ENCODE measurements around the gene SYT15.
"Not testable (repeated sequence)": the region's sequence is repeated elsewhere in the genome, so short reads cannot be mapped to it uniquely, and the experiment has no call there.

SYT15 gene

DNA sequence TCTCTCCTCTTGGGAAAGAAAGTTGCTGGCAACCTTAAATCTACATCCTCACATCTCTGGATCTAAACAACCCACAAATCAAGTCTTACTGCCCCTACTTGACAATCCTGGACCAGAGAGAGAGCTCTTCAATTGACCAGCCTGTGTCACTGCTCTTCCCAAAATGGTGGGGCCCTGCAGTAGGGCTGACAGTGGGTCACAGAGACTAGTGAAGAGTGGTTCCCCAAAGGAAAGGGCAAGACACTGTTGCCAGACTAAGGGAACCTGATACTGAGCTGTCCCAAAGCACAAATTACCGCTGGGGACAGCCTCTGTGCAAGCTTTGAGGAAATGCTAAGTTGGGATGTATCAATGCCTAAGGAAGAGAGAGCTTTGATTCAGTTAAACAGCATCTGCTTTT is 18.0 kb upstream of the SYT15 start:
- H3K27me3 ChIP-seq (ENCODE audit: insufficient read depth, low read length), result peaks cover 44% of the 10 kb centered on the region
- H3K9me3 ChIP-seq (ENCODE audit: insufficient read depth, low read depth, low read length), result no peaks in the 10 kb centered on the region
- H3K4me3 ChIP-seq (ENCODE audit: low read length), result no peak overlapping the region
- no peaks in the 10 kb centered on the region for H3K4me1 ChIP-seq (ENCODE audit: insufficient read depth, low read length)
- no peaks in the 10 kb centered on the region for H3K36me3 ChIP-seq (ENCODE audit: insufficient read depth, low read depth, low read length)
- H3K9ac ChIP-seq (ENCODE audit: low read depth, low read length), result no peak overlapping the region
- no peak overlapping the region for H3K27ac ChIP-seq (ENCODE audit: low read length)

DNA sequence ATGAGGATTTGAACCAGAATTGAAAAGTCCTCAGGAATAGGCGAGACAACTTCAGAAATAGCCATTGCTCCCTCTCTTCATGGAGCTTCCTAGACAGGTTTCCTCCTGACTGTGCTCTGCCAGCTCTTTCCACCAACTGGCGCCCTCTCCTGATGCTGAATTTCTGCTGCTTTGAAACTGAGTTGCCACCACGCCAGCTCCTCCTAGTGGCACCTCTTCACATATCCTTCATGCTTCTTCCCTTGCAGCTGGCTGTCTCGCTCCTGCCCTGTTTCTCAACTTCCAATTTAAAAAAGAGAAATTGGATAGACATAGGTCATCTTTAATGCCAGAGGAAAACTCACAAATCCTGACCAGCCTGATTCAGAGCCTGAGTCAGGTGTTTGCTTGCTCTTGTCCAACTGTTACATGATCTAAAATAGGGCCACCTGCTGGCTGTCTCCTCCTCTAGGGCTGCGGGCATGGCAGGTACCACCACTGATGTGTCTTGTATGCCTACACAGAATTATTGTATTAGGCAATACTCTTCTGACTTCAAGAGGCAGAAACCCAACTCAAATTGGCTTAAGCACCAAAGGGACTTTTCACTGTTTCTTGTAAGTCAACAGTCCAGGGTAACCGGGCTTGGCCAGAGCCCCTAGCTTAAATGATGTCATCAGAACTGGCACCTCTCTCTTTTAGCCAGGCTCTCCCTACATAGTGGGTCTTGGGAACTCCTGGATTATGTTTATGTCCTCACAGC is 13.2 kb upstream of the SYT15 start:
- not testable (repeated sequence) for H3K4me3 ChIP-seq (ENCODE audit: low read length); H3K27ac ChIP-seq (ENCODE audit: low read length); H3K9me3 ChIP-seq (ENCODE audit: insufficient read depth, low read depth, low read length); H3K4me1 ChIP-seq (ENCODE audit: insufficient read depth, low read length); H3K9ac ChIP-seq (ENCODE audit: low read depth, low read length); H3K36me3 ChIP-seq (ENCODE audit: insufficient read depth, low read depth, low read length); H3K27me3 ChIP-seq (ENCODE audit: insufficient read depth, low read length)

DNA sequence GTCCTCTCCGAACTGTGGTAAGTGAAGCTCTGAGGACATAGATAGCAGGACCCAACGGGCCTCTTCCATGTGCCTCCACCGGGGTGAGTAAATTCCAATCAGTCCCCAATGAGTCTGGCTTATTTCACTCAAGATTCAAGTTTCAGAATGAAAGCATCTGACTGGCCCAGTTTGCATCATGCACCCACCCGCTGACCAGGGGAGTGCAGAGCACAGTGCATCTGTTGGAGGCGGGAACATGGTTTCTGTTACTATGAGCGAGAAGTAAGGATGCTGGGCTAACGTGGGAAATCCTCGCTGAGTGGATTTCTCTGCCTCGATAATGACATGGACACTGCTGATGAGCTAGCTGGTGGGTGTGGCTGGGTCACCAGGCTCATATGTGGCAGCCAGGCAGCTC is 11.8 kb upstream of the SYT15 start:
- H3K27me3 ChIP-seq (ENCODE audit: insufficient read depth, low read length); H3K4me1 ChIP-seq (ENCODE audit: insufficient read depth, low read length); H3K9me3 ChIP-seq (ENCODE audit: insufficient read depth, low read depth, low read length); H3K36me3 ChIP-seq (ENCODE audit: insufficient read depth, low read depth, low read length); H3K9ac ChIP-seq (ENCODE audit: low read depth, low read length); H3K4me3 ChIP-seq (ENCODE audit: low read length); H3K27ac ChIP-seq (ENCODE audit: low read length): not testable (repeated sequence)

DNA sequence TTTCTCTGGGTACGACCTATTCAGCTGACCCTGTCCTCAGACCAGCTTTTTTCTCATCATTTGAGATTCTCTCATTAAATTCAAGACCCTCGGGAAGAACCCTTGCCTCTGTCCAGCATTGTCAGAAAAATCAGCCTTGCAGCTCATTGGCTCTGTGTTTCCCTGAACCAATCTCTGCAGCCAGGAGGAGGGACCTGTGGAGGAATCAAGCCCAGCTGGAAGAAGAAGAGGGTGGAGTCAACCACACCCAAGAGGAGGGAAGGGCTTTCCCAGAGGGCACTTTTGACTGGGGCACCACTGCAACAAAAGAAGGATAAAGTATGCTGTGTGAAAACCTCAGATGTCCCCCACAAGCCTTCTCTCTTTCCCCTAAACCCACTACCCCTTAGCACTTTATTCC is 8.3 kb upstream of the SYT15 start:
- H3K27ac ChIP-seq (ENCODE audit: low read length); H3K9ac ChIP-seq (ENCODE audit: low read depth, low read length); H3K27me3 ChIP-seq (ENCODE audit: insufficient read depth, low read length); H3K4me3 ChIP-seq (ENCODE audit: low read length); H3K36me3 ChIP-seq (ENCODE audit: insufficient read depth, low read depth, low read length); H3K9me3 ChIP-seq (ENCODE audit: insufficient read depth, low read depth, low read length); H3K4me1 ChIP-seq (ENCODE audit: insufficient read depth, low read length): not testable (repeated sequence)

DNA sequence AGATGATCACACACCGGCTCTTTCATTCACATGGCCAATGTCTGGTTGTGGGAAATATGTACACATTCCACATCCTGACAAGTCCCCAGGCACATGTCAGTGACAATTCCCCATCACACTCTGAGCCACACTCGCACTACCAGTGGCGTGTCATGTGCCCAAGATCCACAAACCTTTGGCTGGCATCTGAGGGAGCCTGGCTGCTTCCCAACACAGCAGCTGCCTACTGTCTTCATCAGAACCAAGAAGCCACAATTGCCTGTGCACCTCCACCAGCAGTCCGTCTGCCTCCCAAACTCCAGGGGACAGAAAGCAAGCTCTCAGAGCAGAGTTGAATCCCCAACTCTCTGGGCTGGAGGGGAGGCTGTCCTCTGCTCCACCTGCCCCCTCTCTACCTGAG is 6.2 kb upstream of the SYT15 start:
- H3K4me1 ChIP-seq (ENCODE audit: insufficient read depth, low read length); H3K9ac ChIP-seq (ENCODE audit: low read depth, low read length); H3K27me3 ChIP-seq (ENCODE audit: insufficient read depth, low read length); H3K27ac ChIP-seq (ENCODE audit: low read length); H3K9me3 ChIP-seq (ENCODE audit: insufficient read depth, low read depth, low read length); H3K4me3 ChIP-seq (ENCODE audit: low read length); H3K36me3 ChIP-seq (ENCODE audit: insufficient read depth, low read depth, low read length): not testable (repeated sequence)

DNA sequence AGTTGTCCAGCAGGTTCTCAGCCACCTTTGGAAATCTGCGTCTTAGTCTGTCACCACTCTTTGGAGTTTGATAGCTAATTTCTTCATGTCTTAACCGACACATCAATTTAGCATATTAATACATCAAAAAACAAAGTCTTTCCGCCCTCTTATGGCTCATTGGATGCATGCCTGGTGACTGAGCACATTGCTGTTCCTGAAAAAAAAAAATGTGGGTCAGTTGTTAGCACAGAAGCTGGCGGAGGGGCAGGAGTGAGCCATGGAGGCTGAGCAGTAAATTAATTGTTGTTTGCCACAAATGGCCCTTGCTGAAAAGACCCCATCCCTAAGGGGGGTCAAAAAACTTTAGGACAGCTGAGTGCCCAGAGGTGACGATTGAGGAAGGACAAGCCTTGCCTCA is 5.6 kb upstream of the SYT15 start:
- not testable (repeated sequence) for H3K36me3 ChIP-seq (ENCODE audit: insufficient read depth, low read depth, low read length); H3K27ac ChIP-seq (ENCODE audit: low read length); H3K9me3 ChIP-seq (ENCODE audit: insufficient read depth, low read depth, low read length); H3K27me3 ChIP-seq (ENCODE audit: insufficient read depth, low read length); H3K4me1 ChIP-seq (ENCODE audit: insufficient read depth, low read length); H3K4me3 ChIP-seq (ENCODE audit: low read length); H3K9ac ChIP-seq (ENCODE audit: low read depth, low read length)

DNA sequence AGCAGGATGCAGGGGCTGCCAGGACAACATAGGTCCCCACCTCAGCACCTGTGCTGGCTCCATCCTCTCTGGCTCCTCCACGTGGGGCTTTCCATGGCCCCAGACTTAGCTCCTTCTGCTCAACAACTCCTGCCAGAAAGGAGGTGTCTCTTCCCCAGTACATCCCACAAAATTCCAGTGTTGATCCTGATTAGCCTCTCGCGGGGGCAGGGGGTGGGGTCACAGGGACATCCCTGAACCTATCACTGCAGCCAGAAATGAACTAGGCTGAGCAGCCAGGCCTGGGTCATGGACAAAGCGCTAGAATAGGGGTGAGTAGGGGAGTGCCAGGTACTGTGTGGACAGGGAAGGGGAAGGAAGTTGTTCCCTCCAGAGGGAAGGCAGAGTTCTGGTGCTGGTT is 5.0 kb upstream of the SYT15 start:
- H3K27ac ChIP-seq (ENCODE audit: low read length); H3K36me3 ChIP-seq (ENCODE audit: insufficient read depth, low read depth, low read length); H3K4me1 ChIP-seq (ENCODE audit: insufficient read depth, low read length); H3K4me3 ChIP-seq (ENCODE audit: low read length); H3K9ac ChIP-seq (ENCODE audit: low read depth, low read length); H3K9me3 ChIP-seq (ENCODE audit: insufficient read depth, low read depth, low read length): not testable (repeated sequence)
- H3K27me3 ChIP-seq (ENCODE audit: insufficient read depth, low read length), result peaks cover 12% of the 10 kb centered on the region

DNA sequence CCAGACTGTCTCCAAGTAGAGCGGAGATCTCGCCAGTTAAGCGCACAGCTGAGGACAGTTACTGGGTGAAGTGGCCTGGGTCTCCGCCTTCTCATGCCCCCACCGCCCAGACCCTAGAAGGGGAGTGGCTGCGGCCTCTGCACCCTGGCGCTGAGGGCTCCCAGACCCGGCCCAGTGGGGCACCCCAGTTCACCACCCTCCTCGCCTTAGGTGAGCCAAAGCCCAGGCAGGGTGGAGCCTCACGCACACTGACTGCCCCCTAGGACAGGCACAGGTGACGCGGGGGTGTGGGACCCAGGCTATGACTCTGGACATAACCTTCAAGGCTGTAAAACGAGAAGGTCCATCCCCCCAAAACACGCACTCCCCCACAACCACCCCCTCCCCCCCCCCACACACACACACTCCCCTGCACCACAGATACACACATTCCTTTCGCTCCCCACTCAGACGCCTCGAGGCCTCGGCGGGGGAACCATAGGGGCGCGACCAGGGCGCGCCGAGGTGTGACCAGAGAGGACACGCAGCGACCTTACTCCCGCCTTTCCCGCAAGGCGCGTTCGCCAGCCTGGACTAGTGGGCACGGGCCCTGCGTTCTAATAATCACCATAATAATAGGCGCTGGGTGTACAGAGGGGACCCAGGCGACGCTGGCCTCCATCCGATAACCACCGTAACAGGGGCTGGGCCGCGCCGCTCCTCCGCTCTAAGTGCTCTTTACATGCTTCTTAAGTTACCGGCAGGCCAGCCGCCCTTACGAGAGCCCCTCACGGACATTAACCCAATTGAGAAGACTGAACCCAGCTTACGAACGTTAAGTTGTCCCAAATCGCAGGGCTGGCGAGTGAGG is 1.1 kb upstream of the SYT15 start:
- H3K9ac ChIP-seq (ENCODE audit: low read depth, low read length); H3K36me3 ChIP-seq (ENCODE audit: insufficient read depth, low read depth, low read length); H3K4me1 ChIP-seq (ENCODE audit: insufficient read depth, low read length); H3K27ac ChIP-seq (ENCODE audit: low read length); H3K9me3 ChIP-seq (ENCODE audit: insufficient read depth, low read depth, low read length): not testable (repeated sequence)
- H3K27me3 ChIP-seq (ENCODE audit: insufficient read depth, low read length), result peaks cover 12% of the 10 kb centered on the region
- peak overlapping the region; percentile 22; the same call in 1 of the 2 replicates for H3K4me3 ChIP-seq (ENCODE audit: low read length)

DNA sequence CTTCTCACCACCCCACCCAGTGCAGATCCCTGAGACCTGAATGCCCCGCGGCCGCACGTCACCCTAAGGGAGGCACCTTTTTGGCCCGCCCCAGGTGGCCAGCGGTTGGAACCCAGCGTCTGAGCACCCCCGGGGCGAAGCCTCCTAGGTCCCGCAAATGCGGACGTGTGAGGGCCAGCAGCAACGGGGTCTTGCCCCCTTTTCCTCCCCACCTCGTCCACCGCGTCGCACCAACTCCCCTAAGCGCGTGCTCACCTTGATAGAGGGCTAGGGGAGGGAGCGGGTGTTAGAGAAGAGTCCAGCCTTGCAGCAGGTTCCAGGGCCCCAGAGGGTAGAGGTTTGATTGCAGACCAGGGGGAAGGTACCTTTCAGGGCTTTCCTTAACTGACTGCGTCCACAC is 450 bp downstream of the SYT15 start:
- not testable (repeated sequence) for H3K9ac ChIP-seq (ENCODE audit: low read depth, low read length); H3K36me3 ChIP-seq (ENCODE audit: insufficient read depth, low read depth, low read length); H3K4me1 ChIP-seq (ENCODE audit: insufficient read depth, low read length); H3K27ac ChIP-seq (ENCODE audit: low read length); H3K9me3 ChIP-seq (ENCODE audit: insufficient read depth, low read depth, low read length); H3K4me3 ChIP-seq (ENCODE audit: low read length)
- peaks cover 12% of the 10 kb centered on the region for H3K27me3 ChIP-seq (ENCODE audit: insufficient read depth, low read length)

DNA sequence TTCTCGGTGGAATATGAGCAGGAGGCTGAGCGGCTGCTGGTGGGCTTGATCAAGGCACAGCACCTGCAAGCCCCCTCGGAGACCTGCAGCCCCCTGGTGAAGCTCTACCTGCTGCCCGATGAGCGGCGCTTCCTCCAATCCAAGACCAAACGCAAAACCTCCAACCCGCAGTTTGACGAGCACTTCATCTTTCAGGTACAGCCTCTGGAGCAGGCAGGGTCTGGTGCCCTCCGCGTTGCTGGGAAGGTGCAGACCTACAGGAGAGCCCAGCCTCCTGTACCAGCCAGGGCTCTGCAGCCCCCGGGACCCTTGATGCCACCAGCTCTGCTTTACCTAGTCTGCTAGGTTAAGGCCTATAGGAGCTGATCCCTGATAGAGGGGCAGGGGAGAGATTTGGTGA is 3.1 kb downstream of the SYT15 start:
- H3K36me3 ChIP-seq (ENCODE audit: insufficient read depth, low read depth, low read length); H3K4me3 ChIP-seq (ENCODE audit: low read length); H3K9ac ChIP-seq (ENCODE audit: low read depth, low read length); H3K27ac ChIP-seq (ENCODE audit: low read length); H3K9me3 ChIP-seq (ENCODE audit: insufficient read depth, low read depth, low read length); H3K4me1 ChIP-seq (ENCODE audit: insufficient read depth, low read length): not testable (repeated sequence)
- H3K27me3 ChIP-seq (ENCODE audit: insufficient read depth, low read length), result peaks cover 12% of the 10 kb centered on the region

DNA sequence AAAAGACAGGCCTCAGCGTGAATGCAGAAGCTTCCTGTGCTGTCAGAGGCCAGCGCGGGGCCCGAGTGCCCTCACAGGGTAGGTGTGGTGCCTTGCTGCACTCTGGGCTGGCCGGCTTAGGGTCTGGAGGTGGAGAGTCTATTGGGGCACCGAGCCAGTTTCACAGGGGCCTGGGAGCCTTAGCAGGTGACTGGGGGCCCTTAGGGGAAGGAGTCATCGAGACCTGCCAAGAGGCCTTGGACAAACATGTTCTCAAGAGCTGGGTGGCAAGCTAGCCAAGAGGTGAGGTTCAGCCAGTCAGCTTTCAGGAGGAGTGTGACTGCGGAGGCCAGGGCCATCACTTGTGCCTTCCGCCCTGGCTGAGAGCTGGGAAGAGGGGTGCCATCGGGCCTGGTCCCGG is 3.6 kb downstream of the SYT15 start:
- not testable (repeated sequence) for H3K27ac ChIP-seq (ENCODE audit: low read length); H3K36me3 ChIP-seq (ENCODE audit: insufficient read depth, low read depth, low read length); H3K9me3 ChIP-seq (ENCODE audit: insufficient read depth, low read depth, low read length); H3K4me1 ChIP-seq (ENCODE audit: insufficient read depth, low read length); H3K9ac ChIP-seq (ENCODE audit: low read depth, low read length); H3K4me3 ChIP-seq (ENCODE audit: low read length)
- peaks cover 12% of the 10 kb centered on the region for H3K27me3 ChIP-seq (ENCODE audit: insufficient read depth, low read length)

DNA sequence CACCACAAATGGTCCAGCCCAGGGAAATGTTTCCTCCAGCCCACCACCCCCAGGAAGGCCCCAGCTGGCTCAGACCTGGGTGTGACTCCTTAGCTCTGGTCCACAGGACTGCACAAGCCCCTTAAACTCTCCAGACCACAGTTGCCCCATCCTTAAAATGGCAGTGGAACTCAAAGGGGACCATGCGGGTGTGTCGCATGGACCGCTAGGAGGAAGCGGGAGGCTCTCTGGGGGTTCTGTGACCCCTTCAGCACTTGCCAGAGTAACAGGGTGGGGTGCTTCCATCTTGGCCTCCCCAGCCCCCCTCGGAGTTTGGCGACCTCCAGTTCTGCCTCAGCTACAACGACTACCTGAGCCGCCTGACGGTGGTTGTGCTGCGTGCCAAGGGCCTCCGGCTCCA is 5.3 kb downstream of the SYT15 start:
- not testable (repeated sequence) for H3K9ac ChIP-seq (ENCODE audit: low read depth, low read length); H3K4me1 ChIP-seq (ENCODE audit: insufficient read depth, low read length); H3K36me3 ChIP-seq (ENCODE audit: insufficient read depth, low read depth, low read length); H3K9me3 ChIP-seq (ENCODE audit: insufficient read depth, low read depth, low read length); H3K27ac ChIP-seq (ENCODE audit: low read length); H3K4me3 ChIP-seq (ENCODE audit: low read length); H3K27me3 ChIP-seq (ENCODE audit: insufficient read depth, low read length)
